ENCODE results near the gene CLIC5. TPM values are rescaled to one million over a fixed set of nuclear protein-coding genes. Genes with fewer than 3 reads are reported as not detected.

Gene CLIC5
- total and polyA plus RNA-seq, 12 donors: 0.94 to 5.6 (median 1.6) TPM

DNA sequence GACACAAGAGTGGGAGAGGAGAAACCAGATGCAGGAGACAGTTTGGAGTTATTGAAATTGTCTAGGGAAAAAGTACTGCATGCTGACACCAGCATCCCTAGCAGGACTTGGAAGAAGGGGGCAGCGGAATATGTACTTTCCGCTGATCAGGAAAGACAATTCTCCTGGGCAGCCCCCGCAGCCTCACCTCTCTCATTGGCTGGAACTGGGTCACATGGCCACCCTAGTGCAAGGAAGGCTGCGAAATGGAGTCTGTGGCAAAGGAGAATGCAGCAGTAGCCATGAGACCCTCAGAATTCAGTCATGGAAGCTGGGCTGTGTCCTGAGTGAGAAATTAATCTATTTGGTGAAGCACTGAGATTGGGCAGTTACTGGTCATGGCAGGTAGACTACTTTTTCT lies 131.3 kb downstream of the CLIC5 start:
- Histone ChIP-seq H3K4me1 (replicated peaks in 1 of 2) (no peaks in the 10 kb centered on the region), H3K27me3 (peaks cover 7% of the 10 kb centered on the region), H3K9me3 (replicated peaks in 1 of 3) (no peaks in the 10 kb centered on the region), H3K27ac (no peak overlapping the region), H3K36me3 (replicated peaks in 1 of 2) (no peaks in the 10 kb centered on the region), H3K4me3 (no peak overlapping the region)
- DNase-seq: no peak
- TF ChIP-seq POLR2A (IDR thresholded peaks at IDR 0.05): no peak
- TF ChIP-seq, protein P1, sequence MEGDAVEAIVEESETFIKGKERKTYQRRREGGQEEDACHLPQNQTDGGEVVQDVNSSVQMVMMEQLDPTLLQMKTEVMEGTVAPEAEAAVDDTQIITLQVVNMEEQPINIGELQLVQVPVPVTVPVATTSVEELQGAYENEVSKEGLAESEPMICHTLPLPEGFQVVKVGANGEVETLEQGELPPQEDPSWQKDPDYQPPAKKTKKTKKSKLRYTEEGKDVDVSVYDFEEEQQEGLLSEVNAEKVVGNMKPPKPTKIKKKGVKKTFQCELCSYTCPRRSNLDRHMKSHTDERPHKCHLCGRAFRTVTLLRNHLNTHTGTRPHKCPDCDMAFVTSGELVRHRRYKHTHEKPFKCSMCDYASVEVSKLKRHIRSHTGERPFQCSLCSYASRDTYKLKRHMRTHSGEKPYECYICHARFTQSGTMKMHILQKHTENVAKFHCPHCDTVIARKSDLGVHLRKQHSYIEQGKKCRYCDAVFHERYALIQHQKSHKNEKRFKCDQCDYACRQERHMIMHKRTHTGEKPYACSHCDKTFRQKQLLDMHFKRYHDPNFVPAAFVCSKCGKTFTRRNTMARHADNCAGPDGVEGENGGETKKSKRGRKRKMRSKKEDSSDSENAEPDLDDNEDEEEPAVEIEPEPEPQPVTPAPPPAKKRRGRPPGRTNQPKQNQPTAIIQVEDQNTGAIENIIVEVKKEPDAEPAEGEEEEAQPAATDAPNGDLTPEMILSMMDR (IDR thresholded peaks at IDR 0.05): no peak
- intact Hi-C loops (cut with DNase I): no loop called here
- WGBS, 4 donors: 68 to 94% (median 70%) methylated on average over 4 of the region's 4 CpGs

- TF ChIP-seq, protein P1 (IDR thresholded peaks at IDR 0.05): no peak
- TF ChIP-seq POLR2A (IDR thresholded peaks at IDR 0.05): no peak
- DNase-seq: no peak
- H3K4me1 ChIP-seq (replicated peaks in 1 of 2): no peaks in the 10 kb centered on the region
- H3K9me3 ChIP-seq (replicated peaks in 1 of 3): no peaks in the 10 kb centered on the region
- H3K4me3 ChIP-seq: no peak overlapping the region
- no peaks in the 10 kb centered on the region for H3K36me3 ChIP-seq (replicated peaks in 1 of 2)
- intact Hi-C loops (cut with DNase I): no loop called here
- no peak overlapping the region for H3K27ac ChIP-seq
- 92 to 95% (median 94%) methylated on average over 2 of the region's 2 CpGs for WGBS, 4 donors
- no peaks in the 10 kb centered on the region for H3K27me3 ChIP-seq
These were observed 133.0 kb downstream of the CLIC5 start for GRCh38 chr6:45882671-45883070.

- H3K36me3 ChIP-seq (replicated peaks in 1 of 2): no peaks in the 10 kb centered on the region
- H3K4me3 ChIP-seq: no peak overlapping the region
- no peaks in the 10 kb centered on the region for H3K4me1 ChIP-seq (replicated peaks in 1 of 2)
- H3K27ac ChIP-seq: no peak overlapping the region
- intact Hi-C loops (cut with DNase I): no loop called here
- H3K9me3 ChIP-seq (replicated peaks in 1 of 3): no peaks in the 10 kb centered on the region
- DNase-seq: no peak
- TF ChIP-seq, protein P1 (IDR thresholded peaks at IDR 0.05): no peak
- no peak for TF ChIP-seq POLR2A (IDR thresholded peaks at IDR 0.05)
- 67 to 88% (median 80%) methylated on average over 3 of the region's 3 CpGs for WGBS, 4 donors
- H3K27me3 ChIP-seq: no peaks in the 10 kb centered on the region
These were observed 133.8 kb downstream of the CLIC5 start for GRCh38 chr6:45881705-45882467.

DNA sequence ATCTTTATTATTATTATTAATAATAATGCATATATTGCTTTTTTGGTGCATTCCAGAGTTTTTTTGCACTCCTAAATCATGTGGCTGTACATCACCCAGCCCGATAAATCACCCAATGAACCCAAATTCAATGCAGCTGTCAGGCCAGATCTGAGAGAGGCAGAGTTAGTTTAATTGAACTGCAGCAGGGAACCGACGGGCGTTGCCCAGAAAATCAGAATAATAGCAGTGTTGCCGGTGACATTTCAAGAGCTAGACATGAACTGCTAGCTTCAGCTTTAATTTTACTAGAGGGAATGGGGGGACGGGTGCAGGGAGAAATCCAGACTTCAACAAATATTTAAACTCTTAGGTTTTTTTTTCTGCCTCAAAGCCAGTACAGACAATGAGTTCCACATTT lies 135.0 kb downstream of the CLIC5 start:
- WGBS, 4 donors: 70 to 79% (median 75%) methylated on average over 6 of the region's 6 CpGs
- Histone ChIP-seq H3K4me1 (replicated peaks in 1 of 2) (no peaks in the 10 kb centered on the region), H3K27me3 (no peaks in the 10 kb centered on the region), H3K36me3 (replicated peaks in 1 of 2) (no peaks in the 10 kb centered on the region), H3K27ac (no peak overlapping the region), H3K4me3 (no peak overlapping the region), H3K9me3 (replicated peaks in 1 of 3) (no peaks in the 10 kb centered on the region)
- TF ChIP-seq POLR2A (IDR thresholded peaks at IDR 0.05): no peak
- TF ChIP-seq, protein P1 (IDR thresholded peaks at IDR 0.05): no peak
- intact Hi-C loops (cut with DNase I): no loop called here
- DNase-seq: no peak

All from adrenal gland (tissue), 12 donors.